SU-DHL-6 (cell line): ENCODE measurements around the gene PPM1H.

ENCODE experiments used
- H2AFZ ChIP-seq: fragments of 200-600 bp; sonication (generic); 2 replicates; pipeline ENCODE4 v1.6.1; 2014; ENCODE audit warnings: low read depth, mild to moderate bottlenecking, moderate library complexity, mixed read lengths, antibody characterized with exemption, low read length; ENCODE audit not compliant: severe bottlenecking
- H3F3A ChIP-seq: fragments of 200-600 bp; shearing (Covaris generic); 2 replicates; pipeline ENCODE4 v1.6.0; 2016; ENCODE audit warnings: antibody characterized with exemption, mild to moderate bottlenecking; ENCODE audit not compliant: insufficient read depth
- H3K27ac ChIP-seq: fragments of 200-600 bp; sonication (generic); 2 replicates; pipeline ENCODE4 v1.5.1; 2016; ENCODE audit warnings: low read depth, mild to moderate bottlenecking, low read length, moderate library complexity, mixed read lengths
- H3K27me3 ChIP-seq: fragments of 200-600 bp; sonication (generic), shearing (Covaris generic); 2 replicates; pipeline ENCODE4 v1.6.0; 2014; ENCODE audit warnings: mild to moderate bottlenecking, low read length
- H3K36me3 ChIP-seq: fragments of 200-600 bp; sonication (generic); 2 replicates; pipeline ENCODE4 v1.6.1; 2014; ENCODE audit warnings: mild to moderate bottlenecking, low read length, mixed read lengths
- H3K4me2 ChIP-seq: fragments of 300-600, 200-600 bp; shearing (Covaris generic), sonication (generic); 2 replicates; pipeline ENCODE4 v1.6.0; 2014; ENCODE audit warnings: low read length, low read depth, mild to moderate bottlenecking; ENCODE audit not compliant: poor library complexity, severe bottlenecking
- H3K4me3 ChIP-seq: fragments of 200-600 bp; sonication (generic); 2 replicates; pipeline ENCODE4 v1.5.1; 2014; ENCODE audit warnings: antibody characterized with exemption, low read length, mild to moderate bottlenecking, mixed read lengths; ENCODE audit not compliant: insufficient read depth, poor library complexity, severe bottlenecking
- H3K79me2 ChIP-seq: fragments of 200-600 bp; sonication (generic); 2 replicates; pipeline ENCODE4 v1.6.1; 2014; ENCODE audit warnings: mild to moderate bottlenecking, low read length, moderate library complexity; ENCODE audit not compliant: insufficient read depth
- H3K9ac ChIP-seq: fragments of 200-600 bp; sonication (generic); 2 replicates; pipeline ENCODE4 v1.7.0; 2014; ENCODE audit warnings: mild to moderate bottlenecking, low read length
- H3K9me2 ChIP-seq: fragments of 200-600 bp; sonication (generic); replicated peaks from 2 replicates; pipeline ENCODE4 v1.6.1; 2014; ENCODE audit warnings: low read length; ENCODE audit not compliant: insufficient read depth
- H3K9me3 ChIP-seq: fragments of 200-600 bp; sonication (generic); 2 replicates; pipeline ENCODE4 v1.6.1; 2014; ENCODE audit warnings: low read length, mixed read lengths; ENCODE audit not compliant: insufficient read depth
- H4K20me1 ChIP-seq: fragments of 200-600 bp; sonication (generic); 2 replicates; pipeline ENCODE4 v1.6.1; 2014; ENCODE audit warnings: low read depth, mild to moderate bottlenecking, antibody characterized with exemption, low read length, moderate library complexity, mixed read lengths
- CTCF ChIP-seq: fragments of 200-600 bp; sonication (generic); IDR thresholded peaks from one replicate; pipeline ENCODE4 v1.5.1; 2017; ENCODE audit warnings: antibody characterized with exemption, mild to moderate bottlenecking, low read length, moderate library complexity; ENCODE audit not compliant: insufficient read depth, poor library complexity, severe bottlenecking
- EZH2phosphoT487 ChIP-seq: fragments of 200-600 bp; sonication (generic), shearing (Covaris generic); conservative IDR thresholded peaks from 2 replicates; pipeline ENCODE4 v1.6.1; 2018; ENCODE audit warnings: mild to moderate bottlenecking, antibody characterized with exemption, low read length, moderate library complexity, mixed read lengths

PPM1H gene

GRCh38 chr12:62637679-62638078 lies 297.3 kb downstream of the PPM1H start:
- no peaks in the 10 kb centered on the region for H4K20me1 ChIP-seq
- H3K36me3 ChIP-seq: no peaks in the 10 kb centered on the region
- no peak overlapping the region for H3K4me3 ChIP-seq
- H3F3A ChIP-seq: no peaks in the 10 kb centered on the region
- no peaks in the 10 kb centered on the region for H3K79me2 ChIP-seq
- no peak overlapping the region for H3K4me2 ChIP-seq
- no peak overlapping the region for H2AFZ ChIP-seq
- no peak overlapping the region for H3K9ac ChIP-seq
- TF ChIP-seq CTCF (no peak), EZH2phosphoT487 (no peak)
- no peak overlapping the region for H3K27ac ChIP-seq
- no peaks in the 10 kb centered on the region for H3K27me3 ChIP-seq
- H3K9me3 ChIP-seq: no peaks in the 10 kb centered on the region
- H3K9me2 ChIP-seq: no peaks in the 10 kb centered on the region

- Histone ChIP-seq H3K9ac (no peak overlapping the region), H3K27me3 (no peaks in the 10 kb centered on the region), H3K9me2 (no peaks in the 10 kb centered on the region), H2AFZ (no peak overlapping the region), H4K20me1 (no peaks in the 10 kb centered on the region), H3K4me2 (no peak overlapping the region), H3K36me3 (no peaks in the 10 kb centered on the region), H3K79me2 (no peaks in the 10 kb centered on the region), H3F3A (no peaks in the 10 kb centered on the region), H3K9me3 (no peaks in the 10 kb centered on the region), H3K27ac (no peak overlapping the region), H3K4me3 (no peak overlapping the region)
- TF ChIP-seq EZH2phosphoT487 (no peak), CTCF (no peak)
Observed at GRCh38 chr12:62635649-62636048, 299.3 kb downstream of the PPM1H start.

- H3K9me2 ChIP-seq: no peaks in the 10 kb centered on the region
- H3K4me2 ChIP-seq: no peak overlapping the region
- no peaks in the 10 kb centered on the region for H4K20me1 ChIP-seq
- H3F3A ChIP-seq: no peaks in the 10 kb centered on the region
- H3K79me2 ChIP-seq: no peaks in the 10 kb centered on the region
- TF ChIP-seq CTCF (no peak), EZH2phosphoT487 (no peak)
- no peak overlapping the region for H3K27ac ChIP-seq
- no peaks in the 10 kb centered on the region for H3K36me3 ChIP-seq
- H3K4me3 ChIP-seq: no peak overlapping the region
- no peak overlapping the region for H2AFZ ChIP-seq
- no peaks in the 10 kb centered on the region for H3K9me3 ChIP-seq
- no peaks in the 10 kb centered on the region for H3K27me3 ChIP-seq
- H3K9ac ChIP-seq: no peak overlapping the region
Observed at GRCh38 chr12:62632411-62632918, 302.5 kb downstream of the PPM1H start.
